Measurements from ENCODE around the gene AOPEP.

Gene AOPEP

DNA sequence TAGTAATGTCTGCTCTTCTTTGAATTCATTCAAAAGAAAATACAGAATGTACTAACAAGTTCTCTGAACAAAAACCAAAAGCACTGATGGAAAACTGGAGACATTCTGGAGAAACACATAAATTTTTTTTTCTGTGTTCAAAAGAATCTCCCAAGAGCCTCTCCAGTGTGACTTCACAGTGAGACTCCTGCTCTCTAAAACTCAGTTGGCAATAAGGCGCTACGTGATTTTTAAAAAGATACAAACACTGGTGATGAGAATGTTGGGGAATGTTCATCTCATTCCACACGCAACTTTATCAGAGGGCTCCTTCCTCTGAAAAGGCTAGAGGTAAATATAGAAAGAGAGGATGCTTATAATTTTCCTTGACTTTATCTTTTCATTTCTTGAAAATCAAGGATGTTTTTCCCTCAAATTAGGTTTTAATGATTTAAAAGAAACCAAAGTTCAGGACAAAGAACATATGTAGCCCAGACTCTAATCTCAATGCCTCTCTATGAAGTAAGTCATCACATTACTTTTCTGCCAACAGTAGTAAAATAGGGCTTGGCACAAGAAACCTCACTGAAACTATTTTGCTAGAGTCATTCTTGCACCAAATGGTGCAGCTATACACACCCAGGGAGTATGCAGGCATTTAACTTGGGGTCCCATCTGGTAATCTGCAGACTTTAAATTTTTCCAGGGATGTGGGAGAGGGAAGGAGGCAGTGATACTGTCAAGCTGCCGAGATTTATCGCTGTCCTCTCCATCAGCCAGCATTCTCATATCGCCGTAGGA is 12.9 kb upstream of the AOPEP start:
- no peak overlapping the region for H3K4me2 ChIP-seq
- no peak for TF ChIP-seq Cebpa-rat (IDR thresholded peaks at IDR 0.05)

DNA sequence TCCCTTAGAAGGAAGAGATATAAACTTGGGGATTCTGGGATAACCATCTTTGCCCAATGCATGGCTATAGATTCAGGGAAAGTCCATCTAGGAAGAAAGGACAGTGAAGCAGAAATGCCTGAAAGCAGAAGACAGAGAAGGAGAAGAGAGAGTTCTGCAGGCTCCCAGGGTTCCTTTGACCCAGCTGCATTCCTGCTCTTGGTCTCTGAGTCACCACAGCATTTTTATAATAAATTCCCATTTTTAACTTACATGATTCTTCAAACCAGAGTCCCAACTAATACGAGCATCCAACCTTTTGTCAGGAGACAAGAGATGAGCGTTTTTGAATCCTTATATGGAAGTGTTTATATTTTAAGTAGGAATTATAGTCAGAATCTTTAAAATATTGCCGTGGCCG is 12.0 kb upstream of the AOPEP start:
- no peak overlapping the region for H3K4me2 ChIP-seq
- H3K9me3 ChIP-seq: no peaks in the 10 kb centered on the region
- no peaks in the 10 kb centered on the region for H3K4me1 ChIP-seq
- no peak for TF ChIP-seq Cebpa-rat (IDR thresholded peaks at IDR 0.05)
- H3K27ac ChIP-seq: no peak overlapping the region
- H3K4me3 ChIP-seq: no peak overlapping the region
- H3K27me3 ChIP-seq: no peaks in the 10 kb centered on the region
- H3K9ac ChIP-seq: no peak overlapping the region
- H3K36me3 ChIP-seq: no peaks in the 10 kb centered on the region
- H4K20me1 ChIP-seq: no peaks in the 10 kb centered on the region

More for the DNA sequence above, 12.9 kb upstream of the AOPEP start:
- no peaks in the 10 kb centered on the region for H3K36me3 ChIP-seq
- H3K27ac ChIP-seq: no peak overlapping the region
- no peaks in the 10 kb centered on the region for H3K27me3 ChIP-seq
- no peaks in the 10 kb centered on the region for H3K4me1 ChIP-seq
- H3K9ac ChIP-seq: no peak overlapping the region
- H3K9me3 ChIP-seq: no peaks in the 10 kb centered on the region
- H4K20me1 ChIP-seq: no peaks in the 10 kb centered on the region
- H3K4me3 ChIP-seq: no peak overlapping the region

DNA sequence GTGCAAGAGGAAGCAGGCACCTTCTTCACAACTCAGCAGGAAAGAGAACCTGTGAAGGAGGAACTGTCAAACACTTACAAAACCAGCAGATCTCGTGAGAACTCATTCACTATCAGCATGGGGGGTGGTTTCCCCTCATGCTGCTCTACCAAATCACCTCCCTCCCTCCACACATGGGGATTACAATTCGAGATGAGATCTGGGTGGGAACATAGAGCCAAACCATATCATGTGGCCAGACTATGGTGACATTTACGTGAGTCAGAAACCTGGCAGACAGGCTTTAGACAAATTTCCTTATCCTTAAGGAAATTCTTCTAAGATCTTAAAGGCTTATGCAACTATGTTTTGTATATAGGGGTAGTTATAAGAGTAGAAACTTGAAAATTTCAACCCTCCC is 8.7 kb upstream of the AOPEP start:
- no peak for TF ChIP-seq Cebpa-rat (IDR thresholded peaks at IDR 0.05)
- no peak overlapping the region for H3K4me2 ChIP-seq
- no peak overlapping the region for H3K27ac ChIP-seq

DNA sequence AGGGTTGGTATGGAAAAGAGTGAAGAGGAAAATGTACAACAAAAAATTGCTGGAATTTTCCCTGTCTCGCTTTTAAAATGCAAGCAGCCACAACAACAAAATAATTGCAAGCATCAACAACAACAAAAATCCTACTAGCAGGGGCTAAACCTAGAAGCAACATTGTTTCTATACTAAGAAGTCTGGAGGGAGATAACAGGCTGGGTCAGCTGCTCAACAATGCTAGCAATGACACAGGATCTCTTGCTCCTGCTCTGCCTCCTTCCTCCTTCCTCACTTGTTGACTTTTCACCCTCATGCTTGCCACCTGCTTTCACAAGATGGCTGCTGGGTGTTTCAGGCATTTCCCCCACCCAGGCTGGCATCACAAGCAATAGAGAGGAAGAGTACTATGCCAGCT is 7.6 kb upstream of the AOPEP start:
- Histone ChIP-seq H4K20me1 (no peaks in the 10 kb centered on the region), H3K9ac (no peak overlapping the region), H3K4me3 (no peak overlapping the region), H3K9me3 (peaks cover 8% of the 10 kb centered on the region; the same call in 1 of the 2 replicates), H3K4me2 (no peak overlapping the region), H3K27ac (no peak overlapping the region), H3K4me1 (no peaks in the 10 kb centered on the region), H3K36me3 (no peaks in the 10 kb centered on the region), H3K27me3 (no peaks in the 10 kb centered on the region)
- TF ChIP-seq Cebpa-rat (IDR thresholded peaks at IDR 0.05): no peak

More for the DNA sequence above, 8.7 kb upstream of the AOPEP start:
- Histone ChIP-seq H3K36me3 (no peaks in the 10 kb centered on the region), H3K4me3 (no peak overlapping the region), H3K9ac (no peak overlapping the region), H3K27me3 (no peaks in the 10 kb centered on the region), H3K4me1 (no peaks in the 10 kb centered on the region), H4K20me1 (no peaks in the 10 kb centered on the region), H3K9me3 (peaks cover 8% of the 10 kb centered on the region; the same call in 1 of the 2 replicates)

DNA sequence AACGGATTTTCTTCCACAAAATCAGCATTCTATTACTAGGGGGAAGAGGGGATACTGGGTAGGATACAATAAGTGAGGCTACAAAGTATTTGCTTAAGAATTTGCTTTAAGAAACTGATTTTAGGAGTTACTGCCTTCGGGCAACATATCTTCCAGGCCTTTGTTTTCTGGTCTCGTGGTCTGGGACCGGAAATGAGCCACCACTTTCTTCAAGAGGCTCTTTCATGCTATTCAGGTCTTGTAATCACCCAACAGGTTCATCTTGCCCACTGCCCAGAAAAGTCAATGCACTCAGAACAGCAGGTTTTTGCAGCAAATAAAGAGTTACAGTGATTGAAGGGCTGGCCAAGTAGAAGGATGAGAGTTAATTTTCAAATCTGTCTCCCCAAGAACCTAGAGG is 6.6 kb upstream of the AOPEP start:
- Histone ChIP-seq H3K27ac (no peak overlapping the region), H3K27me3 (no peaks in the 10 kb centered on the region), H3K9ac (no peak overlapping the region), H3K4me2 (no peak overlapping the region), H3K4me3 (no peak overlapping the region), H3K4me1 (no peaks in the 10 kb centered on the region), H3K36me3 (no peaks in the 10 kb centered on the region), H3K9me3 (peaks cover 8% of the 10 kb centered on the region; the same call in 1 of the 2 replicates), H4K20me1 (no peaks in the 10 kb centered on the region)
- no peak for TF ChIP-seq Cebpa-rat (IDR thresholded peaks at IDR 0.05)

DNA sequence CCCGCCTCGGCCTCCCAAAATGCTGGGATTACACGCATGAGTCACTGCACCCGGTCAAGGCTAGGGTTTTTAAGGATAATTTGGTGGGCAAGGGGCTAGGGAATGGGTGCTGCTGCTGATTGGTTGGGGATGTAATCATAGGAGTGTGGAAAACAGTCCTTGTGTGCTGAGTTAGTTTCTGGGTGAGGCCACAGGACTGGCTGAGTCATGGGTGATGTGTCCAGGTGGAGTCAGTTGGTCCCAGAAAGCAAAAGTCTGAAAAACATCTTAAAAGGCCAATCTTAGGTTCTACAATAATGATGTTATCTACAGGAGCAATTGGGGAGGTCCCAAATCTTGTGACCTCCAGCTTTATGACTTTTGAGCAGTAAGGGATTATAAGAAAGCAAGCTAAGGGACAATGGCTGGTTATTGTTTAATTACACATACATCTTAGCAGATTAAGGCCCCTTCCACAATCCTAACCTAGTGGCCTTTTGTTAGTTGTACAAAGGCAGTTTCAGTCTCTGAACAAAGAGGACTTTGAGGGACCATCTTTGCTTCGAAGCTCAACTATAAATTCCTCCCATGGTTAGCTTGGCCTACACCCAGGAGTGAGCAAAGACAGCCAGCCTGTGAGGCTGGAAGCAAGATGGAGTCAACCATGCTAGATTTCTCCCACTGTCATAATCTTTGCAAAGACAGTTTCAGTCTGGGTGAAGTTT is 5.5 kb upstream of the AOPEP start:
- no peak overlapping the region for H3K4me2 ChIP-seq

DNA sequence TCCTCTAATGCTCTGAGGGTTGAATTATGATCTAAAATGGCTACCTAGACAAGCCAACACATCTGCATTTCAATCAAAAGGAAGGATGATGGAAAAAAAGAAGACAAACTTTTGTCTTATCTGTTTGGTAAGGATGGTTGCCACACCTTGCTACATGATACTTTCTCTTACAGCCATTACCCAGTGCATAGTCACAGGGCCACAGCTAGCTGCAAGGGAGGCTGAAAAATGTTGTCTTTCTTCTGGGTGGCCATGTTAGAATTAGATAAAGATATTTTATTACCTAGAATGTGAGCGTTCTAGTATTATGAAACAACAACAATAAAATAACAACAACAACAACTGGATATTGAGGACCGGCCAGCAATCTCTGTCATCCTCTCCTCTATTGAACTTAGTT is 4.7 kb upstream of the AOPEP start:
- H3K4me3 ChIP-seq: no peak overlapping the region
- no peaks in the 10 kb centered on the region for H3K27me3 ChIP-seq
- H4K20me1 ChIP-seq: no peaks in the 10 kb centered on the region
- no peak for TF ChIP-seq Cebpa-rat (IDR thresholded peaks at IDR 0.05)
- peaks cover 8% of the 10 kb centered on the region; the same call in 1 of the 2 replicates for H3K9me3 ChIP-seq
- peaks cover 4% of the 10 kb centered on the region; the same call in 1 of the 2 replicates for H3K4me1 ChIP-seq
- H3K36me3 ChIP-seq: no peaks in the 10 kb centered on the region
- no peak overlapping the region for H3K27ac ChIP-seq
- H3K4me2 ChIP-seq: no peak overlapping the region
- no peak overlapping the region for H3K9ac ChIP-seq

More for the DNA sequence above, 5.5 kb upstream of the AOPEP start:
- Histone ChIP-seq H4K20me1 (no peaks in the 10 kb centered on the region), H3K27ac (no peak overlapping the region), H3K9me3 (peaks cover 8% of the 10 kb centered on the region; the same call in 1 of the 2 replicates), H3K4me3 (no peak overlapping the region), H3K27me3 (no peaks in the 10 kb centered on the region), H3K4me1 (peaks cover 1% of the 10 kb centered on the region; the same call in 1 of the 2 replicates), H3K36me3 (no peaks in the 10 kb centered on the region), H3K9ac (no peak overlapping the region)
- no peak for TF ChIP-seq Cebpa-rat (IDR thresholded peaks at IDR 0.05)

DNA sequence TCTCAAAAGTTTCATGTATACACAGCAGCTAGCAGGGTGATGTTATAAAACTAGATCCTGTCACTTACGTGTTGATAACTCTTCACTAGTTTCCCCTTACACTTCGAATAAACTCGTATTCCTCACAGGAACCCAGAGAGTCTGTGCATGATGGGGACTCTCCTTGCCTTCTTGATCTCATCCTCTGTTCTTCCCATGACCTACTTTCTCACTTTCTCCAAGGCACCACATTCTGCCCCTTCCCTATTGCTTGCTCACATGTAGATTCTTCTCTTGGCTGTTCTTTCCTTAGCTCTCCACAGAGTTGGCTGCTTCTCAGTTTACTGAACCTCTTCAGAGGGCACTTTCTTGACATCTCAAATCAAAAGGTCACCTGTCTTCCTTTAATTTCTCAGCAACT is 1.2 kb upstream of the AOPEP start:
- Histone ChIP-seq H3K4me2 (no peak overlapping the region), H3K9ac (no peak overlapping the region), H3K9me3 (peaks cover 8% of the 10 kb centered on the region; the same call in 1 of the 2 replicates), H3K27ac (no peak overlapping the region), H4K20me1 (no peaks in the 10 kb centered on the region), H3K4me3 (no peak overlapping the region), H3K4me1 (peaks cover 18% of the 10 kb centered on the region), H3K27me3 (no peaks in the 10 kb centered on the region), H3K36me3 (no peaks in the 10 kb centered on the region)
- no peak for TF ChIP-seq Cebpa-rat (IDR thresholded peaks at IDR 0.05)

DNA sequence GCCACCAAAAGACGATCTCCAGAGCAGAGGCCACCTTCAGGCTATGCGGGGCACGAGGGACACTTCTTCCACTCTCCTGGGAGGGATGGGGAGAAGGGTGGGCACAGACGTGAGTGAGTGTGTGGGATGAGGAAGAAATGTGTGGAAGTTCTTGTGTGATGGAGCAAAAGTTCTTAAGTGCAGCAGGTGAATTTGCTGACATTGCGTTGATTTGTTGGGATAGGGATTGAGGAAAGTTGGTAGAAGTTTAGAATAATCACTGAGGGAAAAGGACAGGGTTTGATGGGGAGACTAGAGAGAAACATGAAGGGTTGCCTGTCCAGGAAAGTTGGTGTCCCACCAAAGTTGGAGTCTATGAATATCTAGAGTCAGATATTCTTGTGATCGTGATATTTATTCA is 2.2 kb downstream of the AOPEP start:
- Histone ChIP-seq H3K9me3 (no peaks in the 10 kb centered on the region), H3K27me3 (no peaks in the 10 kb centered on the region), H3K9ac (no peak overlapping the region), H4K20me1 (no peaks in the 10 kb centered on the region), H3K4me1 (peaks cover 18% of the 10 kb centered on the region), H3K27ac (no peak overlapping the region), H3K4me2 (no peak overlapping the region), H3K4me3 (no peak overlapping the region), H3K36me3 (peaks cover 4% of the 10 kb centered on the region; the same call in 1 of the 2 replicates)
- TF ChIP-seq Cebpa-rat (IDR thresholded peaks at IDR 0.05): no peak

DNA sequence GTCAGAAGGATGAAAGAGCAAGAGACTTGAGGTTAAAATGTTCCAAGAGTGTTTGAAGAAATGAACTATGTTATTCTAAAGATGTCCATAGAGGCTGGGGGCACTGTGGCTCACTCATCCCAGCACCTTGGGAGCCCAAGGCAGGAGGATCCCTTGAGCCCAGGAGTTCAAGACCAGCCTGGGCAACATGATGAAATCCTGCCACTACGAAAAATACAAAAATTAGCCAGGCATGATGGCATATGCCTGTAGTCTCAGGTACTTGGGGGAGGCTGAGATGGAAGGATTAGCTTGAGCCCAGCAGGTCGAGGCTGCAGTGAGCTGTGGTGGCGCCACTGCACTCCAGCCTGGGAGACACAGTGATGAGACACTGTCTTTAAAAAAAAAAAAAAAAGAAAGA is 2.7 kb downstream of the AOPEP start:
- no peak for TF ChIP-seq Cebpa-rat (IDR thresholded peaks at IDR 0.05)
- H3K27ac ChIP-seq: no peak overlapping the region
- H3K9me3 ChIP-seq: no peaks in the 10 kb centered on the region
- no peak overlapping the region for H3K9ac ChIP-seq
- no peaks in the 10 kb centered on the region for H3K27me3 ChIP-seq
- no peak overlapping the region for H3K4me2 ChIP-seq
- H3K4me3 ChIP-seq: no peak overlapping the region
- H4K20me1 ChIP-seq: no peaks in the 10 kb centered on the region
- peaks cover 8% of the 10 kb centered on the region; the same call in 1 of the 2 replicates for H3K36me3 ChIP-seq
- peaks cover 22% of the 10 kb centered on the region for H3K4me1 ChIP-seq

All from BLaER1 (cell line).